A673 (cell line): ENCODE measurements around the gene TCF7L2. TPM values are rescaled to one million over a fixed set of nuclear protein-coding genes. Genes with fewer than 3 reads are reported as not detected.

Experiments used
- BruUV-seq: library from RNA; stranded (reverse); fragments of 400-500 nt; replicated peaks from 2 replicates; lab custom pipeline; 2021; lab: Mats Ljungman, UMichigan
- CTCF ChIA-PET: fragments of 300-600 bp; sonication (Branson Sonifier 250); formaldehyde crosslinking; loops from one replicate; lab custom pipeline; 2022; ENCODE audit warnings: antibody characterized with exemption; lab: Charles Lee
- POLR2A ChIA-PET: fragments of 300-600 bp; sonication (Branson Sonifier 250); formaldehyde crosslinking; loops from one replicate; lab custom pipeline; 2022; ENCODE audit warnings: antibody characterized with exemption; ENCODE audit not compliant: low non-redundant PET; lab: Charles Lee
- DNase-seq: peaks from one replicate; pipeline ENCODE4 v3.0.0-alpha.2; 2015; ENCODE audit warnings: low spot score
- H3K27ac ChIP-seq: fragments of 200-600 bp; sonication (generic); 2 replicates; pipeline ENCODE4 v1.5.1; 2016; ENCODE audit warnings: mixed run types, low read depth, mild to moderate bottlenecking, mixed read lengths, antibody characterized with exemption, low read length; ENCODE audit not compliant: poor library complexity, severe bottlenecking
- H3K27me3 ChIP-seq: fragments of 200-600 bp; sonication (generic); replicated peaks from 2 replicates; pipeline ENCODE4 v1.6.1; 2017; ENCODE audit warnings: mixed run types, low read depth, mild to moderate bottlenecking, mixed read lengths, antibody characterized with exemption, low read length; ENCODE audit not compliant: insufficient read depth, poor library complexity
- H3K36me3 ChIP-seq: fragments of 200-600 bp; sonication (generic); 2 replicates; pipeline ENCODE4 v1.6.1; 2016; ENCODE audit warnings: mixed run types, mild to moderate bottlenecking, mixed read lengths, antibody characterized with exemption, low read length; ENCODE audit not compliant: insufficient read depth, poor library complexity, severe bottlenecking
- H3K4me1 ChIP-seq: fragments of 200-600 bp; sonication (generic); 2 replicates; pipeline ENCODE4 v1.6.1; 2017; ENCODE audit warnings: mixed run types, mild to moderate bottlenecking, mixed read lengths, antibody characterized with exemption, low read length; ENCODE audit not compliant: insufficient read depth, poor library complexity, severe bottlenecking
- H3K4me3 ChIP-seq: fragments of 200-600 bp; sonication (generic); 2 replicates; pipeline ENCODE4 v1.5.1; 2016; ENCODE audit warnings: low read depth, mixed run types, mild to moderate bottlenecking, mixed read lengths, low read length; ENCODE audit not compliant: poor library complexity, severe bottlenecking
- H3K9me3 ChIP-seq: fragments of 200-600 bp; sonication (generic); 2 replicates; pipeline ENCODE4 v1.6.1; 2016; ENCODE audit warnings: mixed run types, low read depth, mild to moderate bottlenecking, mixed read lengths, antibody characterized with exemption, low read length; ENCODE audit not compliant: poor library complexity, severe bottlenecking
- CTCF ChIP-seq: fragments of 300-800, 200-600 bp; sonication (generic); conservative IDR thresholded peaks from 2 replicates; pipeline ENCODE4 v1.5.1; 2017; ENCODE audit warnings: low read depth, mild to moderate bottlenecking, antibody characterized with exemption, low read length, moderate library complexity, mixed read lengths
- EZH2 ChIP-seq: fragments of 200-600 bp; sonication (generic); IDR thresholded peaks from 2 replicates; pipeline ENCODE4 v1.6.1; 2017; ENCODE audit warnings: borderline replicate concordance, low read depth, mild to moderate bottlenecking, mixed read lengths, antibody characterized with exemption, low read length; ENCODE audit not compliant: poor library complexity, severe bottlenecking
- intact Hi-C: fragments of 100-400 bp; cut with micrococcal nuclease; formaldehyde crosslinking; loops from one replicate; pipeline ENCODE4 v1.10.0; 2022; ENCODE audit not compliant: unreplicated experiment
- total RNA-seq: library from RNA; stranded (reverse); gene quantifications from 2 replicates; pipeline ENCODE4 v1.2.3, GENCODE V29; 2021

The TCF7L2 gene
- total RNA-seq, 1 experiment from 2014 or later = 16.8 TPM

GRCh38 chr10:112972606-112973005, 22.6 kb downstream of the TCF7L2 start:
- Histone ChIP-seq H3K36me3 (no peaks in the 10 kb centered on the region), H3K27me3 (no peaks in the 10 kb centered on the region), H3K9me3 (no peaks in the 10 kb centered on the region), H3K4me3 (no peak overlapping the region), H3K27ac (no peak overlapping the region), H3K4me1 (no peaks in the 10 kb centered on the region)
- no peak for DNase-seq
- TF ChIP-seq EZH2 (no peak), CTCF (no peak)
- ChIA-PET POLR2A (interaction anchor here (0.6 kb wide), 1 partner anchor 93 kb away, joined by 4 read pairs; no protein-coding TSS in a partner anchor), CTCF (no interaction called here)
- BruUV-seq = no TSS peak
- intact Hi-C loops = no loop called here

- POLR2A ChIA-PET = no interaction called here
These were observed 23.0 kb downstream of the TCF7L2 start for GRCh38 chr10:112973046-112973445.

GRCh38 chr10:112973805-112974204, 23.8 kb downstream of the TCF7L2 start:
- Histone ChIP-seq H3K4me3 (no peak overlapping the region), H3K27me3 (no peaks in the 10 kb centered on the region), H3K36me3 (no peaks in the 10 kb centered on the region), H3K27ac (no peak overlapping the region), H3K9me3 (no peaks in the 10 kb centered on the region), H3K4me1 (no peaks in the 10 kb centered on the region)
- TF ChIP-seq EZH2 (no peak), CTCF (no peak)
- DNase-seq = no peak
- CTCF ChIA-PET = no interaction called here
- BruUV-seq = no TSS peak
- intact Hi-C loops = no loop called here
- POLR2A ChIA-PET = no interaction called here

More at GRCh38 chr10:112973046-112973445, 23.0 kb downstream of the TCF7L2 start:
- no peaks in the 10 kb centered on the region for H3K27me3 ChIP-seq
- TF ChIP-seq EZH2 (no peak), CTCF (no peak)
- no peak for DNase-seq
- H3K4me1 ChIP-seq = no peaks in the 10 kb centered on the region
- CTCF ChIA-PET = no interaction called here
- BruUV-seq = no TSS peak
- intact Hi-C loops = no loop called here
- H3K9me3 ChIP-seq = no peaks in the 10 kb centered on the region
- H3K36me3 ChIP-seq = no peaks in the 10 kb centered on the region
- H3K4me3 ChIP-seq = no peak overlapping the region
- no peak overlapping the region for H3K27ac ChIP-seq
